Stimulated activated CD8-positive, alpha-beta memory T cell treated with anti-CD3 and anti-CD28 coated beads, Interleukin-15, amount 100 ng/mL, for 4 hours (primary cell): ENCODE measurements around the gene CHI3L1.

ENCODE experiments used
- DNase-seq, 2 donors: peaks; one replicate each; pipeline ENCODE4 v3.0.0-alpha.2; 2020; ENCODE audit warnings: low read depth in 2 of 2

The CHI3L1 gene

GRCh38 chr1:203181586-203182386 lies 4.7 kb downstream of the CHI3L1 start:
- DNase-seq, result no peak

- no peak for DNase-seq
These were observed 5.7 kb downstream of the CHI3L1 start for GRCh38 chr1:203180611-203181330.

GRCh38 chr1:203179667-203180005 lies 6.9 kb downstream of the CHI3L1 start:
- no peak for DNase-seq

- DNase-seq, result no peak
These were observed 7.5 kb downstream of the CHI3L1 start for GRCh38 chr1:203178821-203179666.

- no peak for DNase-seq
These were observed 8.4 kb downstream of the CHI3L1 start for GRCh38 chr1:203178083-203178482.

- no peak for DNase-seq
These were observed 8.9 kb downstream of the CHI3L1 start for GRCh38 chr1:203177470-203178039.

- no peak for DNase-seq
These were observed 9.5 kb downstream of the CHI3L1 start for GRCh38 chr1:203177036-203177405.

- DNase-seq, result no peak
These were observed 10.1 kb downstream of the CHI3L1 start for GRCh38 chr1:203176273-203177035.

GRCh38 chr1:203175827-203176241 lies 10.7 kb downstream of the CHI3L1 start:
- no peak for DNase-seq

- no peak for DNase-seq
These were observed 11.2 kb downstream of the CHI3L1 start, which contains the start of gene MYBPH for GRCh38 chr1:203175237-203175826. Gene MYBPH (minus strand): TSS chr1:203175826. CDS start chr1:203175755, 71 bp downstream.

- no peak for DNase-seq
These were observed 12.0 kb downstream of the CHI3L1 start for GRCh38 chr1:203174324-203174985.

GRCh38 chr1:203173566-203173965 lies 12.9 kb downstream of the CHI3L1 start:
- no peak for DNase-seq

- DNase-seq, result no peak
These were observed 13.4 kb downstream of the CHI3L1 start for GRCh38 chr1:203173011-203173555.

- peak in 1 of 2 donors; percentile 2 for DNase-seq
These were observed 14.1 kb downstream of the CHI3L1 start for GRCh38 chr1:203172184-203173010.

- DNase-seq, result no peak
These were observed 14.9 kb downstream of the CHI3L1 start for GRCh38 chr1:203171341-203172183.

- DNase-seq, result no peak
These were observed 15.7 kb downstream of the CHI3L1 start for GRCh38 chr1:203170625-203171330.

- DNase-seq, result no peak
These were observed 16.6 kb downstream of the CHI3L1 start for GRCh38 chr1:203169770-203170520.
